OCI-LY1 (cell line): Measurements from ENCODE around the gene EML1.

Experiments
- EZH2 ChIP-seq: fragments of 200-600 bp; sonication (generic), shearing (Covaris generic); IDR thresholded peaks from 2 replicates; pipeline ENCODE4 v1.8.0; 2017; ENCODE audit warnings: borderline replicate concordance, mixed run types, mild to moderate bottlenecking, antibody characterized with exemption, low read length, moderate library complexity, mixed read lengths
- TF ChIP-seq, protein P1 (sequence below): fragments of 200-600 bp; sonication (generic), shearing (Covaris generic); IDR thresholded peaks from 2 replicates; pipeline ENCODE4 v1.5.1; 2017; ENCODE audit warnings: mild to moderate bottlenecking, antibody characterized with exemption, low read length, moderate library complexity, mixed read lengths

DNA sequence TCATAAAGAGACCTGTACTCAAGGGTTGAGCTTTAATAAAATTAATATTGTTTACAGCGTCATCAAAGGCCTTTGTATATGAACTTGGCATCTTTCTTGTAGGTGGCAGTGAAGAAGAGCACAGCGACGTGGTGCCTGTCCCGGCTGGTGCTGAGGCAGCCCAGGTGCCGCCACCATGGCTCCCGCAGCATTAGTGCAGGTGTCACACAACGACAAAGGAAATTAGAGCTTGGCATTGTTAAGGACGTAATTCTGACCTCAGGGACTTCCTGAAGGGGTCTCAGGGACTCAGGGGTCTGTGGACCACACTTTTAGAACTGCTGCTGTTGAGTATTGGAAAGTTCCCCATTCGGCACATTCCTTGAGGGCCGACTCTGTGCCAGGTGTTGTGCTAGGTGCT, 24.1 kb downstream of the EML1 start:
- TF ChIP-seq, protein P1, sequence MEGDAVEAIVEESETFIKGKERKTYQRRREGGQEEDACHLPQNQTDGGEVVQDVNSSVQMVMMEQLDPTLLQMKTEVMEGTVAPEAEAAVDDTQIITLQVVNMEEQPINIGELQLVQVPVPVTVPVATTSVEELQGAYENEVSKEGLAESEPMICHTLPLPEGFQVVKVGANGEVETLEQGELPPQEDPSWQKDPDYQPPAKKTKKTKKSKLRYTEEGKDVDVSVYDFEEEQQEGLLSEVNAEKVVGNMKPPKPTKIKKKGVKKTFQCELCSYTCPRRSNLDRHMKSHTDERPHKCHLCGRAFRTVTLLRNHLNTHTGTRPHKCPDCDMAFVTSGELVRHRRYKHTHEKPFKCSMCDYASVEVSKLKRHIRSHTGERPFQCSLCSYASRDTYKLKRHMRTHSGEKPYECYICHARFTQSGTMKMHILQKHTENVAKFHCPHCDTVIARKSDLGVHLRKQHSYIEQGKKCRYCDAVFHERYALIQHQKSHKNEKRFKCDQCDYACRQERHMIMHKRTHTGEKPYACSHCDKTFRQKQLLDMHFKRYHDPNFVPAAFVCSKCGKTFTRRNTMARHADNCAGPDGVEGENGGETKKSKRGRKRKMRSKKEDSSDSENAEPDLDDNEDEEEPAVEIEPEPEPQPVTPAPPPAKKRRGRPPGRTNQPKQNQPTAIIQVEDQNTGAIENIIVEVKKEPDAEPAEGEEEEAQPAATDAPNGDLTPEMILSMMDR: no peak
- no peak for TF ChIP-seq EZH2
